GM18858 (cell line): ENCODE measurements around the gene SEPTIN12.
"Not testable (repeated sequence)": the region's sequence is repeated elsewhere in the genome, so short reads cannot be mapped to it uniquely, and the experiment has no call there.

Source experiments
- ATAC-seq: cut with Tn5 transposase; IDR thresholded peaks from one replicate; pipeline ENCODE4 v1.9.1; 2021; ENCODE audit not compliant: unreplicated experiment

Gene SEPTIN12

GRCh38 chr16:4755687-4756086 is 32.5 kb downstream of the SEPTIN12 start:
- no peak for ATAC-seq

- ATAC-seq, result no peak
These were observed 33.3 kb downstream of the SEPTIN12 start for GRCh38 chr16:4754865-4755264.

GRCh38 chr16:4753227-4753626 is 34.9 kb downstream of the SEPTIN12 start:
- ATAC-seq, result no peak

GRCh38 chr16:4752351-4753100 is 35.6 kb downstream of the SEPTIN12 start:
- ATAC-seq, result no peak

- no peak for ATAC-seq
These were observed 37.2 kb downstream of the SEPTIN12 start for GRCh38 chr16:4750896-4751295.

- no peak for ATAC-seq
These were observed 38.4 kb downstream of the SEPTIN12 start for GRCh38 chr16:4749700-4750257.

GRCh38 chr16:4748682-4749411 is 39.3 kb downstream of the SEPTIN12 start:
- ATAC-seq, result no peak

- ATAC-seq, result no peak
These were observed 40.1 kb downstream of the SEPTIN12 start for GRCh38 chr16:4747906-4748681.

GRCh38 chr16:4746991-4747574 is 41.1 kb downstream of the SEPTIN12 start:
- ATAC-seq, result no peak

GRCh38 chr16:4746215-4746614 is 41.9 kb downstream of the SEPTIN12 start:
- no peak for ATAC-seq

GRCh38 chr16:4745274-4745569 is 42.9 kb downstream of the SEPTIN12 start:
- no peak for ATAC-seq

GRCh38 chr16:4744555-4745273 is 43.4 kb downstream of the SEPTIN12 start:
- ATAC-seq, result no peak

GRCh38 chr16:4743226-4743878 is 44.8 kb downstream of the SEPTIN12 start:
- ATAC-seq, result no peak

GRCh38 chr16:4738370-4738769 is 49.8 kb downstream of the SEPTIN12 start:
- ATAC-seq, result not testable (repeated sequence)

- ATAC-seq, result no peak
These were observed 50.6 kb downstream of the SEPTIN12 start for GRCh38 chr16:4737545-4737944.

- no peak for ATAC-seq
These were observed 51.6 kb downstream of the SEPTIN12 start for GRCh38 chr16:4736546-4736945.

- ATAC-seq, result peak; percentile 37
These were observed 53.2 kb downstream of the SEPTIN12 start for GRCh38 chr16:4734730-4735535.

- ATAC-seq, result peak; percentile 74
These were observed 53.9 kb downstream of the SEPTIN12 start, which contains the start of the genes ANKS3 and DNAAF8 for GRCh38 chr16:4734063-4734729. Gene ANKS3 (minus strand): TSS chr16:4734271. CDS start chr16:4730149, 4,122 bp downstream. Gene DNAAF8 (plus strand): TSS chr16:4734537. CDS start chr16:4736515, 1,978 bp downstream.

GRCh38 chr16:4733747-4734062 is 54.4 kb downstream of the SEPTIN12 start:
- ATAC-seq, result no peak
